ENCODE data around the gene BEGAIN.

The BEGAIN gene

GRCh38 chr14:100589071-100589759 lies 2.0 kb upstream of the BEGAIN start:
- peaks cover 9% of the 10 kb centered on the region for H3K4me1 ChIP-seq (ENCODE audit: control insufficient read depth, insufficient read depth, low read length, poor library complexity, severe bottlenecking)
- no peaks in the 10 kb centered on the region for H3K27me3 ChIP-seq (replicated peaks; ENCODE audit: control insufficient read depth, insufficient read depth, low read length, poor library complexity, severe bottlenecking)
- no peak overlapping the region for H3K4me3 ChIP-seq (ENCODE audit: insufficient read depth, low read depth, low read length, poor library complexity, severe bottlenecking)
- no peaks in the 10 kb centered on the region for H3K36me3 ChIP-seq (ENCODE audit: control insufficient read depth, insufficient read depth, low read length)
- no peak for DNase-seq
- no peak overlapping the region for H3K27ac ChIP-seq (ENCODE audit: insufficient read depth, low read length, poor library complexity, severe bottlenecking)
- H3K9me3 ChIP-seq (ENCODE audit: control insufficient read depth, low read length), result no peaks in the 10 kb centered on the region

GRCh38 chr14:100588671-100589070 lies 1.5 kb upstream of the BEGAIN start:
- H3K27me3 ChIP-seq (replicated peaks; ENCODE audit: control insufficient read depth, insufficient read depth, low read length, poor library complexity, severe bottlenecking), result no peaks in the 10 kb centered on the region
- no peaks in the 10 kb centered on the region for H3K9me3 ChIP-seq (ENCODE audit: control insufficient read depth, low read length)
- peaks cover 9% of the 10 kb centered on the region for H3K4me1 ChIP-seq (ENCODE audit: control insufficient read depth, insufficient read depth, low read length, poor library complexity, severe bottlenecking)
- DNase-seq, result no peak
- no peaks in the 10 kb centered on the region for H3K36me3 ChIP-seq (ENCODE audit: control insufficient read depth, insufficient read depth, low read length)
- no peak overlapping the region for H3K4me3 ChIP-seq (ENCODE audit: insufficient read depth, low read depth, low read length, poor library complexity, severe bottlenecking)
- H3K27ac ChIP-seq (ENCODE audit: insufficient read depth, low read length, poor library complexity, severe bottlenecking), result no peak overlapping the region

GRCh38 chr14:100587763-100588411 lies 670 bp upstream of the BEGAIN start:
- H3K9me3 ChIP-seq (ENCODE audit: control insufficient read depth, low read length), result no peaks in the 10 kb centered on the region

GRCh38 chr14:100586403-100587085 lies 673 bp downstream of the BEGAIN start:
- H3K27ac ChIP-seq (ENCODE audit: insufficient read depth, low read length, poor library complexity, severe bottlenecking), result no peak overlapping the region
- H3K4me3 ChIP-seq (ENCODE audit: insufficient read depth, low read depth, low read length, poor library complexity, severe bottlenecking), result peak overlapping the region; percentile 58
- H3K9me3 ChIP-seq (ENCODE audit: control insufficient read depth, low read length), result no peaks in the 10 kb centered on the region
- H3K27me3 ChIP-seq (replicated peaks; ENCODE audit: control insufficient read depth, insufficient read depth, low read length, poor library complexity, severe bottlenecking), result no peaks in the 10 kb centered on the region
- H3K36me3 ChIP-seq (ENCODE audit: control insufficient read depth, insufficient read depth, low read length), result no peaks in the 10 kb centered on the region
- no peak for DNase-seq
- peaks cover 9% of the 10 kb centered on the region for H3K4me1 ChIP-seq (ENCODE audit: control insufficient read depth, insufficient read depth, low read length, poor library complexity, severe bottlenecking)

More at GRCh38 chr14:100587763-100588411, 670 bp upstream of the BEGAIN start:
- Histone ChIP-seq H3K4me1 (ENCODE audit: control insufficient read depth, insufficient read depth, low read length, poor library complexity, severe bottlenecking) (peaks cover 9% of the 10 kb centered on the region), H3K4me3 (ENCODE audit: insufficient read depth, low read depth, low read length, poor library complexity, severe bottlenecking) (no peak overlapping the region), H3K27me3 (replicated peaks; ENCODE audit: control insufficient read depth, insufficient read depth, low read length, poor library complexity, severe bottlenecking) (no peaks in the 10 kb centered on the region), H3K27ac (ENCODE audit: insufficient read depth, low read length, poor library complexity, severe bottlenecking) (no peak overlapping the region), H3K36me3 (ENCODE audit: control insufficient read depth, insufficient read depth, low read length) (no peaks in the 10 kb centered on the region)
- DNase-seq, result no peak

- Histone ChIP-seq H3K36me3 (ENCODE audit: control insufficient read depth, insufficient read depth, low read length) (no peaks in the 10 kb centered on the region), H3K4me1 (ENCODE audit: control insufficient read depth, insufficient read depth, low read length, poor library complexity, severe bottlenecking) (peaks cover 9% of the 10 kb centered on the region), H3K27me3 (replicated peaks; ENCODE audit: control insufficient read depth, insufficient read depth, low read length, poor library complexity, severe bottlenecking) (no peaks in the 10 kb centered on the region), H3K4me3 (ENCODE audit: insufficient read depth, low read depth, low read length, poor library complexity, severe bottlenecking) (peak overlapping the region; percentile 58), H3K9me3 (ENCODE audit: control insufficient read depth, low read length) (no peaks in the 10 kb centered on the region), H3K27ac (ENCODE audit: insufficient read depth, low read length, poor library complexity, severe bottlenecking) (no peak overlapping the region)
- DNase-seq, result no peak
Measured at GRCh38 chr14:100586153-100586402, 1.1 kb downstream of the BEGAIN start.

GRCh38 chr14:100585448-100586152 lies 1.6 kb downstream of the BEGAIN start:
- no peak overlapping the region for H3K4me3 ChIP-seq (ENCODE audit: insufficient read depth, low read depth, low read length, poor library complexity, severe bottlenecking)
- no peaks in the 10 kb centered on the region for H3K9me3 ChIP-seq (ENCODE audit: control insufficient read depth, low read length)
- H3K4me1 ChIP-seq (ENCODE audit: control insufficient read depth, insufficient read depth, low read length, poor library complexity, severe bottlenecking), result peaks cover 9% of the 10 kb centered on the region
- H3K27me3 ChIP-seq (replicated peaks; ENCODE audit: control insufficient read depth, insufficient read depth, low read length, poor library complexity, severe bottlenecking), result no peaks in the 10 kb centered on the region
- no peak for DNase-seq
- no peak overlapping the region for H3K27ac ChIP-seq (ENCODE audit: insufficient read depth, low read length, poor library complexity, severe bottlenecking)
- no peaks in the 10 kb centered on the region for H3K36me3 ChIP-seq (ENCODE audit: control insufficient read depth, insufficient read depth, low read length)

- Histone ChIP-seq H3K4me1 (ENCODE audit: control insufficient read depth, insufficient read depth, low read length, poor library complexity, severe bottlenecking) (peaks cover 9% of the 10 kb centered on the region), H3K27ac (ENCODE audit: insufficient read depth, low read length, poor library complexity, severe bottlenecking) (no peak overlapping the region), H3K36me3 (ENCODE audit: control insufficient read depth, insufficient read depth, low read length) (no peaks in the 10 kb centered on the region), H3K4me3 (ENCODE audit: insufficient read depth, low read depth, low read length, poor library complexity, severe bottlenecking) (no peak overlapping the region), H3K27me3 (replicated peaks; ENCODE audit: control insufficient read depth, insufficient read depth, low read length, poor library complexity, severe bottlenecking) (no peaks in the 10 kb centered on the region), H3K9me3 (ENCODE audit: control insufficient read depth, low read length) (no peaks in the 10 kb centered on the region)
- DNase-seq, result no peak
Measured at GRCh38 chr14:100584056-100585031, 2.9 kb downstream of the BEGAIN start.

GRCh38 chr14:100583245-100583644 lies 4.0 kb downstream of the BEGAIN start:
- H3K27me3 ChIP-seq (replicated peaks; ENCODE audit: control insufficient read depth, insufficient read depth, low read length, poor library complexity, severe bottlenecking), result no peaks in the 10 kb centered on the region
- no peak for DNase-seq

GRCh38 chr14:100582496-100583165 lies 4.6 kb downstream of the BEGAIN start:
- H3K4me3 ChIP-seq (ENCODE audit: insufficient read depth, low read depth, low read length, poor library complexity, severe bottlenecking), result no peak overlapping the region
- H3K27me3 ChIP-seq (replicated peaks; ENCODE audit: control insufficient read depth, insufficient read depth, low read length, poor library complexity, severe bottlenecking), result no peaks in the 10 kb centered on the region
- no peak for DNase-seq
- no peaks in the 10 kb centered on the region for H3K9me3 ChIP-seq (ENCODE audit: control insufficient read depth, low read length)
- H3K27ac ChIP-seq (ENCODE audit: insufficient read depth, low read length, poor library complexity, severe bottlenecking), result no peak overlapping the region
- H3K4me1 ChIP-seq (ENCODE audit: control insufficient read depth, insufficient read depth, low read length, poor library complexity, severe bottlenecking), result peaks cover 6% of the 10 kb centered on the region
- no peaks in the 10 kb centered on the region for H3K36me3 ChIP-seq (ENCODE audit: control insufficient read depth, insufficient read depth, low read length)

More at GRCh38 chr14:100583245-100583644, 4.0 kb downstream of the BEGAIN start:
- Histone ChIP-seq H3K36me3 (ENCODE audit: control insufficient read depth, insufficient read depth, low read length) (no peaks in the 10 kb centered on the region), H3K27ac (ENCODE audit: insufficient read depth, low read length, poor library complexity, severe bottlenecking) (no peak overlapping the region), H3K4me3 (ENCODE audit: insufficient read depth, low read depth, low read length, poor library complexity, severe bottlenecking) (no peak overlapping the region), H3K4me1 (ENCODE audit: control insufficient read depth, insufficient read depth, low read length, poor library complexity, severe bottlenecking) (peaks cover 9% of the 10 kb centered on the region), H3K9me3 (ENCODE audit: control insufficient read depth, low read length) (no peaks in the 10 kb centered on the region)

Data from effector memory CD4-positive, alpha-beta T cell (primary cell).